Measurements from ENCODE around the gene NFATC2. TPM values are rescaled to one million over a fixed set of nuclear protein-coding genes. Genes with fewer than 3 reads are reported as not detected.
"Not testable (repeated sequence)": the region's sequence is repeated elsewhere in the genome, so short reads cannot be mapped to it uniquely, and the experiment has no call there.

Gene NFATC2
- total RNA-seq, 1 experiment from 2014 or later = not detected

- Histone ChIP-seq H3K4me3 (no peak overlapping the region), H3K9me3 (replicated peaks) (no peaks in the 10 kb centered on the region), H3K27me3 (replicated peaks) (peaks cover 39% of the 10 kb centered on the region), H3K36me3 (no peaks in the 10 kb centered on the region), H3K27ac (no peak overlapping the region), H3K4me1 (replicated peaks) (no peaks in the 10 kb centered on the region)
- no peak for DNase-seq (ENCODE audit: low read depth in 1 of 2, low spot score in 2 of 2)
These were observed 1.1 kb downstream of the NFATC2 start for GRCh38 chr20:51541189-51542032.

DNA sequence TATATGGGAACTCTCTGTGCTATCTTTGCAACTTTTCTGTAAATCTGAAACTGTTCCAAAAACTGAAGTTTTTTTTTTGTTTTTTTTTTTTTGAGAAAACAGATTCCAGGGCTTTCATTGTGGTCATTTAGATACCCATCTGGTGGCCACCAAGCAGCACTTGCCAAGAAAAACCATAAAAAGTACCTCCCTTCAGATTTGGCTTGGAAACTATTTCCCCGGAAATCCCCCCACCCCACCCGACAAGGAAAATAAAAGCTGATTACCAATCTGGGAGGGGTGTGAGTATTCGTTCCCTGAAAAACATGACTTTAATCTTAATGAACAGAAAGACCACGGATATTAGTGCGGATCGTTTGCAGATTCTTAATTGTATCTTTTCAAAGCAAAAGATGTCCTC, 1.9 kb downstream of the NFATC2 start:
- Histone ChIP-seq H3K36me3 (no peaks in the 10 kb centered on the region), H3K27me3 (replicated peaks) (peaks cover 34% of the 10 kb centered on the region), H3K4me1 (replicated peaks) (no peaks in the 10 kb centered on the region), H3K9me3 (replicated peaks) (no peaks in the 10 kb centered on the region), H3K4me3 (no peak overlapping the region), H3K27ac (no peak overlapping the region)
- DNase-seq (ENCODE audit: low read depth in 1 of 2, low spot score in 2 of 2) = no peak

DNA sequence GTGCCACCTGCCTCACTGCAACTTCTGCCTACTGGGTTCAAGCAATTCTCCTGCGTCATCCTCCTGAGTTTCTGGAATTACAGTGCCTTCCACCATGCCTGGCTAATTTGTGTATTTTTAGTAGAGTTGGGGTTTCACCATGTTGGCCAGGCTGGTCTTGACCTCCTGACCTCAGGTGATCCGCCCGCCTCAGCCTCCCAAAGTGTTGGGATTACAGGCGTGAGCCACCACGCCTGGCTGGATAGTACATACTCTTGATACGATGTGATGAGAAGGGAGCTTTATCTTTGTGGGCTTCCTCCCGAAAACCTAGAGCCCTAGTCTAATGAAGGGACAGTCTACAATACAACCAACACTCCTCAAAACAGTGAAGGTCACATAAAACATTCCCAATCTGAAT, 2.4 kb downstream of the NFATC2 start:
- DNase-seq (ENCODE audit: low read depth in 1 of 2, low spot score in 2 of 2); H3K9me3 ChIP-seq (replicated peaks); H3K36me3 ChIP-seq; H3K4me3 ChIP-seq; H3K27ac ChIP-seq; H3K4me1 ChIP-seq (replicated peaks): not testable (repeated sequence)
- peaks cover 30% of the 10 kb centered on the region for H3K27me3 ChIP-seq (replicated peaks)

DNA sequence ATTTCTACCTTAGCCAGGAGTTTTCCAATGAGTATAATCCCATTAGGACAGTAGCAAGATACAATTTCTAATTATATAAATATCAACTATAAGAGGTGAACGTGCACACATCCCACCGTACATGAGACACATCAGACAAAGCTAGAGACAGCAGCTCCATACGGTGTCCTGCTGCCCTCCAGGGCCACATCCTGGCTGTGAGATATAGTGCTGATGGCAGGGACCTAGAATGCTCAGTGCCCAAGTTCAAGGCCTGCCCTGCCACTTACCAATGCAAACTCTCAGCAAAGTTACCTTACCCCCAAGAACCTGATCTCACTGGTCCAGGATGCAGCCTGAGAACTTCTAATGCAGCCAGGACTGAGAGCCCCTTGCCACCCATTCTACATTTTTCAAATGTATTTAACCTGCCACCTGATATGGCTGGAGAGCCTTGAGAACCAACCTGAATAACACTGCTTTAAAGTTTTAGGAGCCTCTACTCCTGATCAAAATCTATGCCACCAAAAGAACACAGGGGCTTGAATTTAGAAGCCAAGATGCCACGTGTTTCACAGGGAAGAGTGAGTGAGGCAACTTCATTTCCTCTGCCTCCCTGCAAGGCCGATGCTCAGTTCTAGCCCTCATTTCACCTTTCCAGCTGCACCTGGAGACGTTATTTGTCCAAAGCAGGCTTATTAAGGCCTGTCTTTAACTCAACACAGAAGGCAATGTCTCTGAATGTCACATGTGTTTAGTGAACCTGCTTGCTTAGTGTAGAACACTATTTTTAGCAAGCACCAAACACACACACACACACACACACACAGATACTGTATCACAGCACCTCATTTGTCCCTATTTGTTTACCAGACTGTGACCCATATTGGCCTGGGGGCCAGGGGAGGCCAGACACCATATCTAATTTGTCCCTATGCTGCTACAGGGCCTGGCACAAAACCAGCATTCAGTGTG, 6.1 kb downstream of the NFATC2 start:
- H3K4me3 ChIP-seq = no peak overlapping the region
- H3K36me3 ChIP-seq = no peaks in the 10 kb centered on the region
- H3K27me3 ChIP-seq (replicated peaks) = peaks cover 26% of the 10 kb centered on the region
- no peaks in the 10 kb centered on the region for H3K9me3 ChIP-seq (replicated peaks)
- H3K27ac ChIP-seq = no peak overlapping the region
- peaks cover 8% of the 10 kb centered on the region for H3K4me1 ChIP-seq (replicated peaks)
- no peak for DNase-seq (ENCODE audit: low read depth in 1 of 2, low spot score in 2 of 2)

DNA sequence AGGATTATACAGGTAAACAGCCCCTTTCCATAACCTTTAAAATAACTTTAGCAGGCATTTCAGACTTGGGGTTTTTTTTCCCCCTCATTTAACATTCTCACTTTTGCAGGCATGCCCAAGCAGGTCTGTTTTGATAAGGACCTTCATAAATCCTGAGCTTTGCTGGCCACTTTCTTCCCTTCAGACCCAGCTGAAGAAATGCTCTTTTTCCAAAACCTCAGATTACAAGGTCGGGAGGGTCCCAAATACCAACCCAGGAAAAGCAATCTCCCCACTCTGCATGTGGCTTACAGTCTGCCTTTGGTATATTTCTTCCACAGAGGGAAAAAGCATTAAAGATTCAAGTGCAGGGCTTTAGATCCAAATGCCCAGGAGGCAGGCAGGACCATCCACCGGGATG, 6.8 kb downstream of the NFATC2 start:
- Histone ChIP-seq H3K36me3 (no peaks in the 10 kb centered on the region), H3K9me3 (replicated peaks) (no peaks in the 10 kb centered on the region), H3K4me1 (replicated peaks) (peaks cover 8% of the 10 kb centered on the region), H3K4me3 (no peak overlapping the region), H3K27me3 (replicated peaks) (peaks cover 20% of the 10 kb centered on the region), H3K27ac (no peak overlapping the region)
- no peak for DNase-seq (ENCODE audit: low read depth in 1 of 2, low spot score in 2 of 2)

- DNase-seq (ENCODE audit: low read depth in 1 of 2, low spot score in 2 of 2) = no peak
- Histone ChIP-seq H3K9me3 (replicated peaks) (no peaks in the 10 kb centered on the region), H3K27ac (no peak overlapping the region), H3K4me3 (no peak overlapping the region), H3K36me3 (no peaks in the 10 kb centered on the region), H3K27me3 (replicated peaks) (peaks cover 16% of the 10 kb centered on the region), H3K4me1 (replicated peaks) (peaks cover 8% of the 10 kb centered on the region)
These were observed 7.5 kb downstream of the NFATC2 start for GRCh38 chr20:51535075-51535386.

DNA sequence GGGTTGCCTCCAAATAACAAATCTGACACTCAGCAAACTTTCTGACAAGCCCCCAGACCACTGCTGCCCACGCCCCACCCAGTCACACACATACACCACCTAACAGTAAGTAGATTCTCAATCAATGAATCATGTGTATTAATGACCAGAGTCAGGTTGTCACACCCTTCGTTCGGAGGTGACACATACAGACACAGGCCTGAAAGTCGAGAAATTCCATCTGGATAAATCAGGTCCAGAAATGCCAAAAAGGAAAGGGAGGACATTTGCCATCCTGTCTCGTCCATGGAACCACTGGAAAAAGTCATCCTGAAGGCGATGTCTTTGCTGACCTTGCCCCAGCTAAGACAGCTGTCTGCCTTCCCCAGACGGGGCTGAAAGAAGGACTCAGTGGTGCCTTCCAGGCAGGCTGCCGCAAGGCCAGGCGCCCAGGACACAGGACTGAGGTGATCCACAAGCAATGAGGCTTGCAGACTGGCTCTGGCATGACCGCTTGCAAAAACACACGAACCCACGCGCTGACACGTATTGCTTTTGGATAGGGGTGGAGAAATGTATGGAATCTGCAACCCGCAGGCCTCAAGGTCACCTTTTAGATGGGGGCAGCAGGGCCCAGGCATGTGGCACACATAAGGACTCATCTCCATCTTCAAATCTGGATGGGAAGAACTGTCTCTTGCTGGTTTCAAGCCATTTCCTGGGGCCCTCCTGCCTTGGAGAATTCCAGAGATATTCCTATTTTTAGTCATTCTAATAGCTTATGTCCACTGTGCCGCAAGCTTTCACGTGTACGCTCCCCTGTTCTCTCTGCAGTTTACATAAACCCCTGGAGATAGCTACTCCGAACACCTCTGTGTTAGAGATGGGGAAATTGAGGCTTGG, 9.0 kb downstream of the NFATC2 start:
- no peak overlapping the region for H3K27ac ChIP-seq
- no peaks in the 10 kb centered on the region for H3K9me3 ChIP-seq (replicated peaks)
- peaks cover 10% of the 10 kb centered on the region for H3K27me3 ChIP-seq (replicated peaks)
- peaks cover 8% of the 10 kb centered on the region for H3K4me1 ChIP-seq (replicated peaks)
- peak in 1 of 2 experiments; percentile 6 for DNase-seq (ENCODE audit: low read depth in 1 of 2, low spot score in 2 of 2)
- H3K36me3 ChIP-seq = no peaks in the 10 kb centered on the region
- H3K4me3 ChIP-seq = no peak overlapping the region

- Histone ChIP-seq H3K36me3 (no peaks in the 10 kb centered on the region), H3K9me3 (replicated peaks) (no peaks in the 10 kb centered on the region), H3K27me3 (replicated peaks) (peaks cover 2% of the 10 kb centered on the region; the same call in 1 of the 2 replicates), H3K27ac (no peak overlapping the region), H3K4me1 (replicated peaks) (peaks cover 8% of the 10 kb centered on the region), H3K4me3 (no peak overlapping the region)
- no peak for DNase-seq (ENCODE audit: low read depth in 1 of 2, low spot score in 2 of 2)
These were observed 9.8 kb downstream of the NFATC2 start for GRCh38 chr20:51532577-51533191.

DNA sequence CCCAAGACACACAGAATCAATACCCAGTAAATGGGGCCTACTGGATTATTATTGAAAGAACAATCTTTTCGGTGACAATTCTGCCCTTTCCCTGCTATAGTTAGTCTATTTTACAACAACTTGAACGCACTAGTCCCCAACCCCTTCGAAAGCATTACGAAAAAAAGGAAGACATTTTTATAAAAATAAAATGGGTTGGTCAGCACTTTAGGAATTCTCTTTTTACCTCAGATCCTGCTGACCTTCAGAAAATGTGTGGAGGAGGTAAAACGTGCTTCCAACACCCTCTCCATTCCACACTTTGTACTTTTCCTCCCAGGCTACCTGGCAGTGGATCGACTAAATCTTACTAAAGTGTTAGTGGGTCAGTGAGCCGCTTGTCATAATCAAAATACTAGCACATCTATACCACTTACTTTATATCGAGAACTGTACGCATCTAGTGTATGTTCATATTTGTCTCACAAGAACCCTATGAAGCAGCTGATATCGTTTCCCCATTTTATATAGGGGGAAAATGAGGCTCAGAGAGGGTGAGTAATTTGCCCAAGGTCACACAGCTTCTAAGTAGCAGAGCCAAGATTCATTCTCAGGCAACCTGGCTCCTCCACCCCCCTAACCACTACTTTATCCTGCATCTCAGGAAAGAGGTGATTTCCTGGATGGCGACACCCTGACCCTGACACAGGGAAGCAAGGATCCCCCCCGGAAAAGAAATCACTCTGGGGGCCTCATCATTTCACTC, 10.6 kb downstream of the NFATC2 start:
- H3K36me3 ChIP-seq = no peaks in the 10 kb centered on the region
- no peak overlapping the region for H3K4me3 ChIP-seq
- no peaks in the 10 kb centered on the region for H3K27me3 ChIP-seq (replicated peaks)
- no peaks in the 10 kb centered on the region for H3K9me3 ChIP-seq (replicated peaks)
- no peak overlapping the region for H3K27ac ChIP-seq
- no peak for DNase-seq (ENCODE audit: low read depth in 1 of 2, low spot score in 2 of 2)
- peaks cover 8% of the 10 kb centered on the region for H3K4me1 ChIP-seq (replicated peaks)

DNA sequence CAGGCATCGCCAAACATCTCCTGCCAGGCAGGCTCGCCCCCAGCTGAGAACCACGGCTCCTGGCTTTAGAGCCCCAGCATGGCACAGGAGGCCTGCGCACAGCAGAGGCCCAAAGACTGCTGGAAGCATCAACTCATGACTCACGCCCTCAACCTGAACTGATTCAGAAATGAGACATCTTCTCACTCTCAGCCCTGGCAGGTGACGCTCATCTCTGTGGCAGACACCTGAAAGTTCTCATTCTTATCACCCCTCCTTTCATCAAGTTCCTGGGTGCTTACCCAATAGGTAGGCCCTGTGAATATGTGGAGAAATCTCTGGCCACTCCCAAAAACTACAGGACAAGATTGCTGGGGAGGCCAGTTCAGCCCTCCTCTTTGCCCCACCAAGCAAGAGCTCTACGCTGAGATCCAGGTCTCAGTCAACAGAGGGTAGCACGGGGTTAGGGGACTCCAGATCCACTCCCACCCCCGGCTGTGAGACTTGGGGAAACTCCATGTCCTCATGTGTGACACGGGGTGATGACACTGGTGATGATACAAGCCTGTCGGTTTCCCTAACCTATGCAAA, 11.3 kb downstream of the NFATC2 start:
- no peaks in the 10 kb centered on the region for H3K9me3 ChIP-seq (replicated peaks)
- H3K4me3 ChIP-seq = no peak overlapping the region
- H3K27ac ChIP-seq = no peak overlapping the region
- H3K36me3 ChIP-seq = no peaks in the 10 kb centered on the region
- no peaks in the 10 kb centered on the region for H3K27me3 ChIP-seq (replicated peaks)
- H3K4me1 ChIP-seq (replicated peaks) = peaks cover 8% of the 10 kb centered on the region
- no peak for DNase-seq (ENCODE audit: low read depth in 1 of 2, low spot score in 2 of 2)

GRCh38 chr20:51529758-51530157, 12.8 kb downstream of the NFATC2 start:
- H3K9me3 ChIP-seq (replicated peaks) = no peaks in the 10 kb centered on the region
- peaks cover 8% of the 10 kb centered on the region for H3K4me1 ChIP-seq (replicated peaks)
- no peaks in the 10 kb centered on the region for H3K27me3 ChIP-seq (replicated peaks)
- H3K36me3 ChIP-seq = no peaks in the 10 kb centered on the region
- DNase-seq (ENCODE audit: low read depth in 1 of 2, low spot score in 2 of 2) = peak in 1 of 2 experiments; percentile 11
- no peak overlapping the region for H3K27ac ChIP-seq
- no peak overlapping the region for H3K4me3 ChIP-seq

- Histone ChIP-seq H3K4me3 (no peak overlapping the region), H3K27me3 (replicated peaks) (no peaks in the 10 kb centered on the region), H3K9me3 (replicated peaks) (no peaks in the 10 kb centered on the region), H3K4me1 (replicated peaks) (peaks cover 8% of the 10 kb centered on the region), H3K27ac (no peak overlapping the region), H3K36me3 (no peaks in the 10 kb centered on the region)
- peak in 1 of 2 experiments; percentile 14 for DNase-seq (ENCODE audit: low read depth in 1 of 2, low spot score in 2 of 2)
These were observed 13.3 kb downstream of the NFATC2 start for GRCh38 chr20:51529081-51529681.
